Kidney (tissue), 14 donors: ENCODE results near the gene HPS4. TPM values are rescaled to one million over a fixed set of nuclear protein-coding genes. Genes with fewer than 3 reads are reported as not detected.

Experiments used
- DNase-seq, 5 donors: peaks; one replicate each; pipeline ENCODE4 v3.0.0-alpha.2; 2013 to 2020
- FAIRE-seq: peaks from 2 replicates; lab custom pipeline; 2012; peaks lifted over from hg19 to GRCh38; lab: Jason Lieb, UNC
- H3K27ac ChIP-seq, 2 donors: one replicate each; pipeline ENCODE4 v1.7.0; 2013; ENCODE audit warnings: low read depth in 2 of 2, low read length in 2 of 2, inconsistent platforms in 1 of 2
- H3K27me3 ChIP-seq: one replicate; pipeline ENCODE4 v1.7.1; 2013; ENCODE audit warnings: low read length, inconsistent platforms; ENCODE audit not compliant: control insufficient read depth, insufficient read depth
- H3K36me3 ChIP-seq, 3 donors: one replicate each; pipeline versions ENCODE4 v1.7.0 to v1.7.1; 2013; ENCODE audit warnings: low read length in 3 of 3, control low read depth in 1 of 3, inconsistent platforms in 1 of 3; ENCODE audit not compliant: insufficient read depth in 3 of 3, control insufficient read depth in 2 of 3
- H3K4me1 ChIP-seq, 3 donors: one replicate each; pipeline versions ENCODE4 v1.7.0 to v1.7.1; 2013; ENCODE audit warnings: low read length in 3 of 3, inconsistent platforms in 1 of 3, low read depth in 1 of 3; ENCODE audit not compliant: control insufficient read depth in 2 of 3, insufficient read depth in 2 of 3
- H3K4me3 ChIP-seq, 3 donors: one replicate each; pipeline versions ENCODE4 v1.7.0 to v1.8.1; 2013; ENCODE audit warnings: low read length in 3 of 3, control low read depth in 1 of 3, inconsistent platforms in 1 of 3
- H3K9ac ChIP-seq, 3 donors: one replicate each; pipeline versions ENCODE4 v1.7.0 to v1.7.1; 2013; ENCODE audit warnings: low read length in 3 of 3, control low read depth in 1 of 3, inconsistent platforms in 1 of 3
- H3K9me3 ChIP-seq, 3 donors: one replicate each; pipeline versions ENCODE4 v1.7.0 to v1.7.1; 2013; ENCODE audit warnings: low read length in 3 of 3, control low read depth in 1 of 3, inconsistent platforms in 1 of 3; ENCODE audit not compliant: control insufficient read depth in 2 of 3, insufficient read depth in 1 of 3
- intact Hi-C: fragments of 100-400 bp; cut with DNase I; formaldehyde crosslinking; loops from one replicate; pipeline ENCODE4 v1.11.1; 2022
- polyA plus RNA-seq: library from polyadenylated mRNA; stranded (reverse); fragments of 350-450 nt; fragmentation: Illumina TruSeq; extraction: RNeasy Lipid Tissue Mini Kit (QIAGEN cat#74804); gene quantifications from one replicate; pipeline ENCODE4 v1.2.3, GENCODE V29; 2014; ENCODE audit warnings: low read depth, low replicate concordance; ENCODE audit not compliant: insufficient read depth
- total RNA-seq: library from RNA; stranded (reverse); fragmentation: NEBNext Ultra II Directional; extraction: Animal tissue kit (Norgen Biotek cat#: 25700); gene quantifications from one replicate; pipeline ENCODE4 v1.2.1, GENCODE V29; 2021
- TF ChIP-seq, protein P1 (sequence below): IDR thresholded peaks from 3 replicates; pipeline ENCODE4 v1.5.1; 2012; ENCODE audit warnings: mild to moderate bottlenecking, moderate library complexity, borderline replicate concordance; ENCODE audit not compliant: insufficient read depth; ENCODE audit errors: extremely low read depth
- donor health status: control.
- donor health status: control.
- donor health status: control.
- donor health status: control.
- donor health status: control.
- donor health status: DM: yes; HTN: yes; CAD: no.
- donor health status: Normal renal cell carcinoma (clear cell type).

HPS4 gene
- total and polyA plus RNA-seq, 2 donors from 2014 or later, result 11.9 to 35.5 TPM

DNA sequence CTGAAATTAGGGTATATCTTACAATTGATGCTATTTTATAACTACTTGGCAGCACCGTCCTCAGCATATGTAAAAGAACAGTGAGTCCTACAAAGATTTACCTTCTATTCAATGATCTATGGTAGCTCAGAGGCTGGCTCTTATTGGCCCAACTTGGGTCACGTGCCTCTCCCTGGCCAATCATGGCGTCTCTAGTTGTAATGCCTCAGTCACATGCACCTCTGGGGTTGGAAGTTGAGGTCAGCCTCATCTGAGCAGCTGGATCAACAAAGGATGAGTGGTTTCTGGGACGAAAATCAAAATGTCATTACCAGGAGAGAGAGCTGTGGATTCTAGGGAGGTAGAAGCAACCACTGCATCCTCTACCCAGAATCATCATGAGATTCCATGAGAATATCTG is 77.5 kb downstream of the HPS4 start:
- Histone ChIP-seq H3K4me3 (no peak overlapping the region), H3K4me1 (no peaks in the 10 kb centered on the region), H3K27ac (no peak overlapping the region), H3K9me3 (no peaks in the 10 kb centered on the region), H3K9ac (no peak overlapping the region), H3K27me3 (no peaks in the 10 kb centered on the region), H3K36me3 (no peaks in the 10 kb centered on the region)
- TF ChIP-seq, protein P1, sequence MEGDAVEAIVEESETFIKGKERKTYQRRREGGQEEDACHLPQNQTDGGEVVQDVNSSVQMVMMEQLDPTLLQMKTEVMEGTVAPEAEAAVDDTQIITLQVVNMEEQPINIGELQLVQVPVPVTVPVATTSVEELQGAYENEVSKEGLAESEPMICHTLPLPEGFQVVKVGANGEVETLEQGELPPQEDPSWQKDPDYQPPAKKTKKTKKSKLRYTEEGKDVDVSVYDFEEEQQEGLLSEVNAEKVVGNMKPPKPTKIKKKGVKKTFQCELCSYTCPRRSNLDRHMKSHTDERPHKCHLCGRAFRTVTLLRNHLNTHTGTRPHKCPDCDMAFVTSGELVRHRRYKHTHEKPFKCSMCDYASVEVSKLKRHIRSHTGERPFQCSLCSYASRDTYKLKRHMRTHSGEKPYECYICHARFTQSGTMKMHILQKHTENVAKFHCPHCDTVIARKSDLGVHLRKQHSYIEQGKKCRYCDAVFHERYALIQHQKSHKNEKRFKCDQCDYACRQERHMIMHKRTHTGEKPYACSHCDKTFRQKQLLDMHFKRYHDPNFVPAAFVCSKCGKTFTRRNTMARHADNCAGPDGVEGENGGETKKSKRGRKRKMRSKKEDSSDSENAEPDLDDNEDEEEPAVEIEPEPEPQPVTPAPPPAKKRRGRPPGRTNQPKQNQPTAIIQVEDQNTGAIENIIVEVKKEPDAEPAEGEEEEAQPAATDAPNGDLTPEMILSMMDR, result no peak
- intact Hi-C loops, result no loop called here
- no peak for FAIRE-seq
- DNase-seq, result no peak

DNA sequence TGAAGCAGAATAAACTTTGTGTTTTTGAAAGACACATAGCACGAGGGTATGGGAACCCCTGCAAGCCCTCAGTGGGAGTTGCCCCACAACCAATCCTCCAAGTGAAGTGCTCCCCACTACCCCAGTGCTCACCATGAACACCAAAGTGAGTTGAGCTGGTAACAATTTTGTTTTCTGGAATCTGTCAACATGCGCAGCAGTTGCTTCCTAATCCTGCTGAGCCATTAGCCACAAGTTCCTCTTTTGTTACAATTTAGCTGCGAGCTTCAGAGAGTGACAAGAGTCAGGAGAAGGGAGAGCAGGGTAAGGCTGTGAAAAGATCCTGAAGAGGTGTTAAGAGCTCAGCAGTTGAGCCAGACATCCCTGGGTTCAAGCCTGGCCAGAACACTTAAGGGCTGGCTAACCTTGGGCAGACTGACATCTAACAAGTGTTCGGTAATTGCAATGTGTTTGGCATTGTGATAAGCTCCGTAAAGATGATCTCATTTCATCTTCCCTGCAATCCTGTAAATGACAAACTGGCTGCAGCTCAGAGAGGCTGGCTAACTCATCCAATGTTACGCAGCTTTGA is 78.6 kb downstream of the HPS4 start:
- TF ChIP-seq, protein P1, result no peak
- H3K36me3 ChIP-seq, result no peaks in the 10 kb centered on the region
- H3K27me3 ChIP-seq, result no peaks in the 10 kb centered on the region
- no peaks in the 10 kb centered on the region for H3K4me1 ChIP-seq
- H3K4me3 ChIP-seq, result no peak overlapping the region
- intact Hi-C loops, result no loop called here
- H3K27ac ChIP-seq, result no peak overlapping the region
- H3K9me3 ChIP-seq, result no peaks in the 10 kb centered on the region
- H3K9ac ChIP-seq, result no peak overlapping the region
- FAIRE-seq (no peak), DNase-seq (no peak)

DNA sequence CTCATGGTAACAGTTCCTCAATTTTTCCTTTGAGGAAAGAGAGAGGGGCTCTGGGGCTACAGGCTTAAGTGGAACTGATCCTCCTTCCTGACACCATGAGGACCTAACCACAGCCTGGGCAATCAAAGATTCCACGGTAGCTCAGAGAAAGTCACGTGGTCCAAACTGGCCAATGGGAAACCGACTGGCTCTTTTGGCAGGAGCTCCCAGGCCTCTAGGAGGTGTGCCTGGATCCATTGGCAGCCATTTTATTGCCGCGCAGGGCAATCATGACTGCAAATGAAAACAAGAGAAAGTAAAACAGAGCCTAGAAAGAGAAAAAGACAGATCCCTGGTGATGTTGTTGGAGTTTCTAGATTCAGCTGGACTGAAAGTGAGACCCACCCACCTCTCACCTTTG is 81.9 kb downstream of the HPS4 start:
- Histone ChIP-seq H3K9ac (no peak overlapping the region), H3K27ac (no peak overlapping the region), H3K27me3 (no peaks in the 10 kb centered on the region), H3K4me1 (no peaks in the 10 kb centered on the region), H3K9me3 (no peaks in the 10 kb centered on the region), H3K36me3 (no peaks in the 10 kb centered on the region), H3K4me3 (no peak overlapping the region)
- FAIRE-seq (no peak), DNase-seq (no peak)
- TF ChIP-seq, protein P1, result no peak
- intact Hi-C loops, result no loop called here

Other genes starting within 250 kb of the HPS4 start
- 4.5 TPM for gene ASPHD2, start 54.5 kb downstream of the HPS4 start, total RNA-seq
- 3.3 TPM for gene ASPHD2, start 54.5 kb downstream of the HPS4 start, polyA plus RNA-seq
- 22.8 TPM for gene SRRD, start 94 bp upstream of the HPS4 start, total RNA-seq
- gene SRRD, start 94 bp upstream of the HPS4 start, polyA plus RNA-seq, result 20.3 TPM
- 34.2 TPM for gene TFIP11, start 28.7 kb upstream of the HPS4 start, total RNA-seq
- 26.7 TPM for gene TFIP11, start 28.7 kb upstream of the HPS4 start, polyA plus RNA-seq
- 40.3 TPM for gene TPST2, start 106.3 kb upstream of the HPS4 start, total RNA-seq
- gene TPST2, start 106.3 kb upstream of the HPS4 start, polyA plus RNA-seq, result 48.7 TPM
- 1.7 TPM for gene CRYBB1, start 134.2 kb upstream of the HPS4 start, total RNA-seq
- gene CRYBB1, start 134.2 kb upstream of the HPS4 start, polyA plus RNA-seq, result 0.54 TPM
- 0.41 TPM for gene CRYBA4, start 138.2 kb upstream of the HPS4 start, total RNA-seq
- gene CRYBA4, start 138.2 kb upstream of the HPS4 start, polyA plus RNA-seq, result not detected
- gene MIAT, start 173.8 kb upstream of the HPS4 start, total RNA-seq, result 6.8 TPM
- 0.04 TPM for gene MIAT, start 173.8 kb upstream of the HPS4 start, polyA plus RNA-seq